ENCODE data around the gene PAPSS2. TPM values are rescaled to one million over a fixed set of nuclear protein-coding genes. Genes with fewer than 3 reads are reported as not detected.

The PAPSS2 gene
- total and polyA plus RNA-seq, 2 experiments from 2014 or later = 13.2 to 19.6 TPM

- Histone ChIP-seq H3K36me3 (ENCODE audit: insufficient read depth) (no peaks in the 10 kb centered on the region), H3K79me2 (replicated peaks; ENCODE audit: insufficient read depth) (peaks cover 18% of the 10 kb centered on the region), H3K4me3 (no peak overlapping the region), H4K20me1 (replicated peaks; ENCODE audit: insufficient read depth) (no peaks in the 10 kb centered on the region; the same call in 1 of the 2 replicates), H3K27me3 (ENCODE audit: insufficient read depth) (no peaks in the 10 kb centered on the region), H3K4me1 (ENCODE audit: insufficient read depth) (peaks cover 43% of the 10 kb centered on the region), H3K4me2 (no peak overlapping the region), H3K27ac (ENCODE audit: low read depth) (peak overlapping the region; percentile 2; the same call in 1 of the 2 replicates), H2AFZ (no peak overlapping the region), H3K9me2 (ENCODE audit: insufficient read depth) (peaks cover 4% of the 10 kb centered on the region; the same call in 1 of the 2 replicates), H3F3A (replicated peaks; ENCODE audit: low read depth) (0 out of 2 replicates have a peak, but pooled peaks cover 3% of the 10 kb centered on the region)
- no peak overlapping the region for H3K27ac Mint-ChIP-seq
- ATAC-seq (no peak), DNase-seq (ENCODE audit: low spot score) (no peak)
- H3K36me3 Mint-ChIP-seq (ENCODE audit: low read depth) = no peaks in the 10 kb centered on the region
- H3K4me3 Mint-ChIP-seq = no peak overlapping the region
- peaks cover 10% of the 10 kb centered on the region for H3K27me3 Mint-ChIP-seq (ENCODE audit: insufficient read depth, low read depth, poor library complexity)
- TF ChIP-seq ZNF462 (CRISPR knock-in tag; IDR thresholded peaks at IDR 0.05) (no peak), CTCF (conservative IDR thresholded peaks at IDR 0.05; ENCODE audit: low read depth in 2 of 2) (no peak), POLR2AphosphoS5 (IDR thresholded peaks at IDR 0.05; ENCODE audit: low read depth) (no peak), STAT1 (IDR thresholded peaks at IDR 0.05; ENCODE audit: unreplicated experiment) (no peak), EZH2phosphoT487 (IDR thresholded peaks at IDR 0.05; ENCODE audit: unreplicated experiment) (no peak), REST (IDR thresholded peaks at IDR 0.05; ENCODE audit: unreplicated experiment) (no peak), NANOG (IDR thresholded peaks at IDR 0.05; ENCODE audit: borderline replicate concordance) (no peak), CREB1 (CRISPR knock-in tag; IDR thresholded peaks at IDR 0.05; ENCODE audit: low read depth) (no peak), ZNF331 (CRISPR knock-in tag; IDR thresholded peaks at IDR 0.05; ENCODE audit: low read depth) (no peak), ETS1 (IDR thresholded peaks at IDR 0.05) (no peak), ZNF114 (CRISPR knock-in tag; IDR thresholded peaks at IDR 0.05) (no peak), JUNB (IDR thresholded peaks at IDR 0.05; ENCODE audit: unreplicated experiment) (no peak)
- H3K9me3 Mint-ChIP-seq = no peaks in the 10 kb centered on the region; the same call in 2 of the 3 replicates
- H3K4me1 Mint-ChIP-seq = peaks cover 57% of the 10 kb centered on the region
Measured at GRCh38 chr10:87657371-87657770, 2.3 kb upstream of the PAPSS2 start.

Data from GM23338 (cell line).